NB4 (cell line): ENCODE results near the gene TRIO.

Source experiments
- DNase-seq: peaks from one replicate; pipeline ENCODE4 v3.0.0; 2010; ENCODE audit warnings: low read depth
- H3K4me3 ChIP-seq: one replicate; pipeline ENCODE4 v1.5.1; 2011; ENCODE audit warnings: mild to moderate bottlenecking, low read depth, low read length, moderate library complexity
- MYC ChIP-seq: IDR thresholded peaks from 2 replicates; pipeline ENCODE4 v1.6.1; 2011; ENCODE audit warnings: low read depth, low read length
- POLR2A ChIP-seq: IDR thresholded peaks from 2 replicates; pipeline ENCODE4 v1.6.1; 2011; ENCODE audit warnings: mild to moderate bottlenecking; ENCODE audit not compliant: insufficient read length; ENCODE audit errors: extremely low read depth
- TF ChIP-seq, protein P1 (sequence below): IDR thresholded peaks from one replicate; pipeline ENCODE4 v1.5.1; 2012; ENCODE audit warnings: low read depth, low read length
- TF ChIP-seq, protein P2 (sequence below): IDR thresholded peaks from 2 replicates; pipeline ENCODE4 v1.6.1; 2011; ENCODE audit warnings: low read depth, low read length

Gene TRIO

GRCh38 chr5:14501353-14502293, 358.5 kb downstream of the TRIO start:
- no peak overlapping the region for H3K4me3 ChIP-seq
- TF ChIP-seq, protein P1, sequence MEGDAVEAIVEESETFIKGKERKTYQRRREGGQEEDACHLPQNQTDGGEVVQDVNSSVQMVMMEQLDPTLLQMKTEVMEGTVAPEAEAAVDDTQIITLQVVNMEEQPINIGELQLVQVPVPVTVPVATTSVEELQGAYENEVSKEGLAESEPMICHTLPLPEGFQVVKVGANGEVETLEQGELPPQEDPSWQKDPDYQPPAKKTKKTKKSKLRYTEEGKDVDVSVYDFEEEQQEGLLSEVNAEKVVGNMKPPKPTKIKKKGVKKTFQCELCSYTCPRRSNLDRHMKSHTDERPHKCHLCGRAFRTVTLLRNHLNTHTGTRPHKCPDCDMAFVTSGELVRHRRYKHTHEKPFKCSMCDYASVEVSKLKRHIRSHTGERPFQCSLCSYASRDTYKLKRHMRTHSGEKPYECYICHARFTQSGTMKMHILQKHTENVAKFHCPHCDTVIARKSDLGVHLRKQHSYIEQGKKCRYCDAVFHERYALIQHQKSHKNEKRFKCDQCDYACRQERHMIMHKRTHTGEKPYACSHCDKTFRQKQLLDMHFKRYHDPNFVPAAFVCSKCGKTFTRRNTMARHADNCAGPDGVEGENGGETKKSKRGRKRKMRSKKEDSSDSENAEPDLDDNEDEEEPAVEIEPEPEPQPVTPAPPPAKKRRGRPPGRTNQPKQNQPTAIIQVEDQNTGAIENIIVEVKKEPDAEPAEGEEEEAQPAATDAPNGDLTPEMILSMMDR = no peak
- no peak for TF ChIP-seq POLR2A
- TF ChIP-seq, protein P2, sequence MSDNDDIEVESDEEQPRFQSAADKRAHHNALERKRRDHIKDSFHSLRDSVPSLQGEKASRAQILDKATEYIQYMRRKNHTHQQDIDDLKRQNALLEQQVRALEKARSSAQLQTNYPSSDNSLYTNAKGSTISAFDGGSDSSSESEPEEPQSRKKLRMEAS = no peak
- DNase-seq = no peak

GRCh38 chr5:14502294-14502690, 359.1 kb downstream of the TRIO start:
- DNase-seq = no peak
- H3K4me3 ChIP-seq = no peak overlapping the region
- TF ChIP-seq, protein P2 = no peak
- TF ChIP-seq, protein P1 = no peak
- TF ChIP-seq POLR2A (no peak), MYC (no peak)

DNA sequence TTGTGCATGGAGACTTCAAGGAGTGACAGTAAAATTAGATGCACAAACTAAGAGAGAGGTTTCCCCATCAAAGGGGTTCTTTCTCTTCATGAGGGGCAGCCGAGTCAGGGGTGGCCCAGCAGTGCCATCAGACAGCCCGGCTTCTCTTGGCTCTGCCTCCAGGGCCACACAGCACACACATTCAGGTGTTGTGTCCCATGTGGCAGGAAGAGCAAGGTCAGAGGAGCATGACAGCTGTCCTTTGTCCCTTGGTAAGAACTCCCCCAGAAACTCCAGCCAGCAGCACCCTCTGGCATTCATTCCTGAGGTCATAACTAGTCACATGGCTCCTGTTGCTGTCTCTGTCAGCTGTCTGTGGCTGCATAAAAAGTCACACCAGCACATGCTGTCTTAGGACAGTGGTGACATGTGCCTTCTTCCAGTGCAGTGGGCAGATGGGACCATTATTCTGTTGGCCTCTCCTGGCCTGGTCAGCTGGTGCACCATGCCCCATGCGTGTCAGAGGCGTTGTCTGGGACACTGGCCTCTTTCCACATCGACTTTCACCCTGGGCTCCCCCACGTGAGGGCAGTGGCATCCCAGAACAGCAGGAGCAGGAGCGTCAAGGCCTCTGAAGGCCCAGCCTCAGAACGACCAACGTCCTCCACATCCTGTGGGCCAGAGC, 360.0 kb downstream of the TRIO start:
- H3K4me3 ChIP-seq = no peak overlapping the region
- TF ChIP-seq, protein P1 = no peak
- TF ChIP-seq, protein P2 = peak; percentile 13; the same call in 1 of the 2 replicates
- TF ChIP-seq POLR2A (no peak), MYC (no peak)
- DNase-seq = no peak

- no peak for DNase-seq
- TF ChIP-seq, protein P1 = no peak
- TF ChIP-seq POLR2A (no peak), MYC (no peak)
- TF ChIP-seq, protein P2 = no peak
- no peak overlapping the region for H3K4me3 ChIP-seq
Measured at GRCh38 chr5:14503681-14504331, 360.7 kb downstream of the TRIO start.

DNA sequence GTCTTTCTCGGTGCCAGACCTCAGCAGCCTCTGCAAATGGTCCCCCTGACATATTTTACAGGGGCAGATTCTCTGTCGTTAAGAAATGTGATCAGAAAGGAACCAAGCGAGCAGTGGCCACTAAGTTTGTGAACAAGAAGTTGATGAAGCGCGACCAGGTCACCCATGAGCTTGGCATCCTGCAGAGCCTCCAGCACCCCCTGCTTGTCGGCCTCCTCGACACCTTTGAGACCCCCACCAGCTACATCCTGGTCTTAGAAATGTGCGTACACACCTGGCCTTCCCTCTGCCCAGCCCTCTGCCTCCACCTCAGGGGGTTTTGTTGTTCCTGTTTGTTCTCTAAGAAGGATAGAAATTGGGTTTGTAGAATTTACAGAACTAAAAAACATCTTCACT, 361.2 kb downstream of the TRIO start:
- no peak for DNase-seq
- TF ChIP-seq, protein P1 = no peak
- TF ChIP-seq POLR2A (no peak), MYC (no peak)
- TF ChIP-seq, protein P2 = no peak
- no peak overlapping the region for H3K4me3 ChIP-seq
